ENCODE measurements around the gene RPS24. TPM values are rescaled to one million over a fixed set of nuclear protein-coding genes. Genes with fewer than 3 reads are reported as not detected.
"Not testable (repeated sequence)": the region's sequence is repeated elsewhere in the genome, so short reads cannot be mapped to it uniquely, and the experiment has no call there.

The RPS24 gene
- total RNA-seq, result 2,261 and 2,505 TPM in 2 replicates

GRCh38 chr10:78033637-78034470 lies at the start of gene RPS24:
RPS24 (plus strand) TSS chr10:78033863; CDS start chr10:78033902, 39 bp downstream.
- DNase-seq, result peak; percentile 99

GRCh38 chr10:77984986-77985385 lies 48.7 kb upstream of the RPS24 start:
- DNase-seq, result no peak

- no peak for DNase-seq
Measured at GRCh38 chr10:77987671-77988255, 45.9 kb upstream of the RPS24 start.

GRCh38 chr10:77989081-77989724 lies 44.5 kb upstream of the RPS24 start:
- DNase-seq, result no peak

GRCh38 chr10:77993620-77994019 lies 40.0 kb upstream of the RPS24 start:
- DNase-seq, result no peak

GRCh38 chr10:77998780-77999179 lies 34.9 kb upstream of the RPS24 start:
- DNase-seq, result not testable (repeated sequence)

GRCh38 chr10:78000206-78000605 lies 33.5 kb upstream of the RPS24 start:
- DNase-seq, result no peak

GRCh38 chr10:78000956-78001472 lies 32.6 kb upstream of the RPS24 start:
- DNase-seq, result no peak

- DNase-seq, result no peak
Measured at GRCh38 chr10:78002541-78003288, 30.9 kb upstream of the RPS24 start.

GRCh38 chr10:78004215-78005026 lies 29.2 kb upstream of the RPS24 start:
- no peak for DNase-seq

GRCh38 chr10:78007172-78007571 lies 26.5 kb upstream of the RPS24 start:
- DNase-seq, result no peak

GRCh38 chr10:78009662-78010061 lies 24.0 kb upstream of the RPS24 start:
- no peak for DNase-seq

GRCh38 chr10:78010278-78010677 lies 23.4 kb upstream of the RPS24 start:
- DNase-seq, result no peak

GRCh38 chr10:78011065-78011464 lies 22.6 kb upstream of the RPS24 start:
- DNase-seq, result no peak

GRCh38 chr10:78013564-78013963 lies 20.1 kb upstream of the RPS24 start:
- peak; percentile 8 for DNase-seq

- no peak for DNase-seq
Measured at GRCh38 chr10:78015546-78015945, 18.1 kb upstream of the RPS24 start.

- DNase-seq, result no peak
Measured at GRCh38 chr10:78017856-78018255, 15.8 kb upstream of the RPS24 start.

GRCh38 chr10:78019264-78019663 lies 14.4 kb upstream of the RPS24 start:
- no peak for DNase-seq

GRCh38 chr10:78021201-78021600 lies 12.5 kb upstream of the RPS24 start:
- no peak for DNase-seq

GRCh38 chr10:78023741-78024140 lies 9.9 kb upstream of the RPS24 start:
- DNase-seq, result no peak

- peak; percentile 59 for DNase-seq
Measured at GRCh38 chr10:78025685-78026364, 7.8 kb upstream of the RPS24 start.

Measured in dermis blood vessel endothelial cell (primary cell).